Fibroblast of skin of right quadriceps (primary cell): ENCODE results near the gene GPR65.

ENCODE experiments used
- DNase-seq: peaks from one replicate; pipeline ENCODE4 v3.0.0-alpha.2; 2013

Gene GPR65

GRCh38 chr14:88043529-88044443 lies 38.9 kb downstream of the GPR65 start:
- DNase-seq, result no peak

- DNase-seq, result no peak
Measured at GRCh38 chr14:88044444-88044758, 39.5 kb downstream of the GPR65 start.

GRCh38 chr14:88044776-88045446 lies 40.0 kb downstream of the GPR65 start:
- no peak for DNase-seq

GRCh38 chr14:88045705-88046104 lies 40.8 kb downstream of the GPR65 start:
- DNase-seq, result no peak

- no peak for DNase-seq
Measured at GRCh38 chr14:88048351-88048750, 43.4 kb downstream of the GPR65 start.

GRCh38 chr14:88049266-88049665 lies 44.3 kb downstream of the GPR65 start:
- no peak for DNase-seq

- DNase-seq, result no peak
Measured at GRCh38 chr14:88049936-88050335, 45.0 kb downstream of the GPR65 start.

- DNase-seq, result no peak
Measured at GRCh38 chr14:88060576-88060975, 55.6 kb downstream of the GPR65 start.

- DNase-seq, result no peak
Measured at GRCh38 chr14:88063811-88064210, 58.9 kb downstream of the GPR65 start.
